H9 (cell line): Measurements from ENCODE around the gene ZFPM1. TPM values are rescaled to one million over a fixed set of nuclear protein-coding genes. Genes with fewer than 3 reads are reported as not detected.

Experiments
- DNase-seq: peaks from one replicate; pipeline ENCODE4 v3.0.0-alpha.2; 2017
- H2AFZ ChIP-seq: one replicate; pipeline ENCODE4 v1.6.1; 2013; ENCODE audit warnings: mild to moderate bottlenecking, low read length, control low read depth, moderate library complexity
- H2AK5ac ChIP-seq: 2 replicates; pipeline ENCODE4 v1.6.1; 2013; ENCODE audit warnings: low read length, control low read depth, mixed read lengths; ENCODE audit not compliant: insufficient read length
- H2BK120ac ChIP-seq: one replicate; pipeline ENCODE4 v1.6.1; 2013; ENCODE audit warnings: low read depth, mild to moderate bottlenecking, low read length, control low read depth, inconsistent platforms; ENCODE audit not compliant: poor library complexity, severe bottlenecking
- H2BK12ac ChIP-seq: 2 replicates; pipeline ENCODE4 v1.6.1; 2013; ENCODE audit warnings: low read length, control low read depth, mixed read lengths, low read depth; ENCODE audit not compliant: insufficient read length
- H2BK15ac ChIP-seq: 2 replicates; pipeline ENCODE4 v1.6.1; 2013; ENCODE audit warnings: low read depth, low read length, control low read depth
- H2BK20ac ChIP-seq: one replicate; pipeline ENCODE4 v1.6.1; 2013; ENCODE audit warnings: low read depth, mild to moderate bottlenecking, low read length, control low read depth, inconsistent platforms; ENCODE audit not compliant: poor library complexity, severe bottlenecking
- H2BK5ac ChIP-seq: 2 replicates; pipeline ENCODE4 v1.6.1; 2013; ENCODE audit warnings: low read length, control low read depth, mixed read lengths; ENCODE audit not compliant: insufficient read length
- H3K14ac ChIP-seq: 2 replicates; pipeline ENCODE4 v1.6.1; 2013; ENCODE audit warnings: low read length, control low read depth; ENCODE audit not compliant: insufficient read depth
- H3K18ac ChIP-seq: 2 replicates; pipeline ENCODE4 v1.6.1; 2013; ENCODE audit warnings: low read depth, mild to moderate bottlenecking, mixed read lengths, low read length, control low read depth; ENCODE audit not compliant: insufficient read length
- H3K23ac ChIP-seq: 2 replicates; pipeline ENCODE4 v1.6.1; 2013; ENCODE audit warnings: low read length, control low read depth, mixed read lengths, low read depth; ENCODE audit not compliant: insufficient read length
- H3K23me2 ChIP-seq: 2 replicates; pipeline ENCODE4 v1.6.1; 2013; ENCODE audit warnings: low read depth, mild to moderate bottlenecking, mixed read lengths, low read length, control low read depth; ENCODE audit not compliant: insufficient read length, poor library complexity, severe bottlenecking
- H3K27ac ChIP-seq: 2 replicates; pipeline ENCODE4 v1.5.1; 2013; ENCODE audit warnings: low read length, control low read depth, mixed read lengths, low read depth; ENCODE audit not compliant: insufficient read length
- H3K27me3 ChIP-seq: 2 replicates; pipeline ENCODE4 v1.6.1; 2013; ENCODE audit warnings: low read length, control low read depth, inconsistent platforms; ENCODE audit not compliant: insufficient read depth
- H3K4ac ChIP-seq: 2 replicates; pipeline ENCODE4 v1.6.1; 2013; ENCODE audit warnings: low read depth, mild to moderate bottlenecking, control low read depth, inconsistent platforms, low read length, moderate library complexity
- H3K4me1 ChIP-seq: 2 replicates; pipeline ENCODE4 v1.6.1; 2013; ENCODE audit warnings: low read length, control low read depth, inconsistent platforms; ENCODE audit not compliant: insufficient read depth
- H3K4me2 ChIP-seq: 2 replicates; pipeline ENCODE4 v1.6.1; 2013; ENCODE audit warnings: low read length, control low read depth, mixed read lengths; ENCODE audit not compliant: insufficient read length, insufficient read depth
- H3K56ac ChIP-seq: 2 replicates; pipeline ENCODE4 v1.6.1; 2013; ENCODE audit warnings: low read depth, mild to moderate bottlenecking, mixed read lengths, low read length, control low read depth; ENCODE audit not compliant: insufficient read length
- H3K79me1 ChIP-seq: 2 replicates; pipeline ENCODE4 v1.6.1; 2013; ENCODE audit warnings: low read depth, mild to moderate bottlenecking, moderate library complexity, low read length, control low read depth, inconsistent platforms; ENCODE audit not compliant: insufficient read depth, poor library complexity, severe bottlenecking
- H3K79me2 ChIP-seq: 2 replicates; pipeline ENCODE4 v1.6.1; 2013; ENCODE audit warnings: low read length, control low read depth, inconsistent platforms; ENCODE audit not compliant: insufficient read depth
- H3K9ac ChIP-seq: 2 replicates; pipeline ENCODE4 v1.6.1; 2013; ENCODE audit warnings: low read length, control low read depth, mixed read lengths; ENCODE audit not compliant: insufficient read length; ENCODE audit errors: extremely low read depth
- H3K9me3 ChIP-seq: one replicate; pipeline ENCODE4 v1.6.1; 2013; ENCODE audit warnings: low read depth, low read length, inconsistent platforms; ENCODE audit not compliant: control insufficient read depth
- H3T11ph ChIP-seq: one replicate; pipeline ENCODE4 v1.6.1; 2013; ENCODE audit warnings: mild to moderate bottlenecking, low read length, control low read depth, inconsistent platforms
- H4K20me1 ChIP-seq: one replicate; pipeline ENCODE4 v1.6.1; 2013; ENCODE audit not compliant: control insufficient read depth, insufficient read length, insufficient read depth
- H4K5ac ChIP-seq: 2 replicates; pipeline ENCODE4 v1.6.1; 2013; ENCODE audit warnings: low read depth, mild to moderate bottlenecking, mixed read lengths, low read length, control low read depth; ENCODE audit not compliant: insufficient read length
- H4K8ac ChIP-seq: replicated peaks from 2 replicates; pipeline ENCODE4 v1.6.1; 2013; ENCODE audit warnings: low read length, control low read depth, mixed read lengths, low read depth; ENCODE audit not compliant: insufficient read length
- H4K91ac ChIP-seq: 2 replicates; pipeline ENCODE4 v1.6.1; 2013; ENCODE audit warnings: low read depth, mild to moderate bottlenecking, moderate library complexity, mixed read lengths, low read length, control low read depth; ENCODE audit not compliant: insufficient read length
- H3K27ac Mint-ChIP-seq, 3 experiments: 2 replicates in 2 of 3; 3 replicates in 1 of 3; pipeline ENCODE4 v1.8.0; 2020 to 2021; ENCODE audit warnings: mixed read lengths in 3 of 3, mild to moderate bottlenecking in 1 of 3, moderate library complexity in 1 of 3
- H3K27me3 Mint-ChIP-seq: 2 replicates; pipeline ENCODE4 v1.8.0; 2021; ENCODE audit warnings: low read depth, mild to moderate bottlenecking, moderate library complexity, mixed read lengths
- H3K36me3 Mint-ChIP-seq, 3 experiments: 2 replicates in 2 of 3; 3 replicates in 1 of 3; pipeline ENCODE4 v1.8.0; 2020 to 2021; ENCODE audit warnings: low read depth in 3 of 3, mixed read lengths in 3 of 3; ENCODE audit not compliant: insufficient read depth in 1 of 3
- H3K4me1 Mint-ChIP-seq, 2 experiments: 2 replicates each; pipeline ENCODE4 v1.8.0; 2020; ENCODE audit warnings: mixed read lengths in 2 of 2
- H3K4me3 Mint-ChIP-seq, 2 experiments: 2 replicates in 1 of 2; 3 replicates in 1 of 2; pipeline ENCODE4 v1.8.0; 2020 to 2021; ENCODE audit warnings: mild to moderate bottlenecking in 2 of 2, mixed read lengths in 2 of 2, moderate library complexity in 1 of 2
- H3K9me3 Mint-ChIP-seq, 2 experiments: 2 replicates in 1 of 2; 3 replicates in 1 of 2; pipeline ENCODE4 v1.8.0; 2020; ENCODE audit warnings: mild to moderate bottlenecking in 2 of 2, mixed read lengths in 2 of 2, moderate library complexity in 1 of 2
- CTCF ChIP-seq: fragments of 200-600 bp; sonication (generic); conservative IDR thresholded peaks from 3 replicates; pipeline ENCODE4 v1.8.0; 2021; ENCODE audit warnings: antibody characterized with exemption, mild to moderate bottlenecking
- WGBS: extraction: QIAGEN DNeasy Blood & Tissue Kit; methylation state at CpG from one replicate; pipeline ENCODE4 v1.1.7; 2013; ENCODE audit warnings: missing lambda C conversion rate, low lambda C conversion rate, mixed read lengths; ENCODE audit not compliant: insufficient read length; ENCODE audit errors: extremely low coverage; 5-methylcytosine and 5-hydroxymethylcytosine counted together
- total RNA-seq: library from RNA; stranded (reverse); gene quantifications from 2 replicates; pipeline ENCODE4 v1.2.1, GENCODE V29; 2021

ZFPM1 gene
- total RNA-seq, 1 experiment from 2014 or later: 3.6 TPM

- Histone ChIP-seq H2BK5ac (no peak overlapping the region), H3K27ac (no peak overlapping the region), H4K5ac (no peak overlapping the region), H2BK20ac (no peak overlapping the region), H3T11ph (no peak overlapping the region), H3K18ac (no peak overlapping the region), H2BK15ac (no peak overlapping the region), H3K9ac (no peak overlapping the region), H3K23me2 (no peaks in the 10 kb centered on the region), H2BK12ac (no peak overlapping the region), H3K4ac (no peak overlapping the region), H4K91ac (no peak overlapping the region), H3K4me2 (no peak overlapping the region), H2BK120ac (no peak overlapping the region), H3K14ac (no peak overlapping the region), H3K56ac (no peak overlapping the region), H3K79me1 (no peaks in the 10 kb centered on the region), H4K8ac (no peak overlapping the region), H2AK5ac (no peak overlapping the region), H2AFZ (no peak overlapping the region), H3K27me3 (no peaks in the 10 kb centered on the region), H3K9me3 (no peaks in the 10 kb centered on the region), H4K20me1 (no peaks in the 10 kb centered on the region), H3K79me2 (no peaks in the 10 kb centered on the region), H3K23ac (no peak overlapping the region), H3K4me1 (no peaks in the 10 kb centered on the region)
- Mint-ChIP-seq H3K4me3 (no peak overlapping the region), H3K27me3 (peaks cover 21% of the 10 kb centered on the region), H3K27ac (no peak overlapping the region), H3K4me1 (peaks cover 3 to 13% of the 10 kb centered on the region in 2 experiments; a peak in 3 of 4 replicates), H3K36me3 (no peaks in the 10 kb centered on the region; a peak in 1 of 7 replicates), H3K9me3 (peaks cover 3 to 4% of the 10 kb centered on the region in 2 experiments; a peak in 2 of 5 replicates)
- no peak for DNase-seq
- no CpG with 5 or more reads among the region's 15 CpGs for WGBS
- no peak for TF ChIP-seq CTCF
Observed at GRCh38 chr16:88554711-88555264, 101.7 kb downstream of the ZFPM1 start.
